PC-3 (cell line): ENCODE measurements around the gene TMEM132D. TPM values are rescaled to one million over a fixed set of nuclear protein-coding genes. Genes with fewer than 3 reads are reported as not detected.

Source experiments
- ATAC-seq: fragments of 200-7000 bp; cut with Tn5 transposase; 2 replicates; pipeline ENCODE4 v1.9.1; 2020; ENCODE audit warnings: mild to moderate bottlenecking, moderate library complexity
- BruUV-seq: library from RNA; stranded (reverse); fragments of 400-500 nt; replicated peaks from 2 replicates; lab custom pipeline; 2021; lab: Mats Ljungman, UMichigan
- CTCF ChIA-PET: fragments of 300-600 bp; sonication (Branson Sonifier 250); formaldehyde crosslinking; loops from one replicate; lab custom pipeline; 2022; ENCODE audit warnings: antibody characterized with exemption; lab: Charles Lee
- POLR2A ChIA-PET: fragments of 300-600 bp; sonication (Branson Sonifier 250); formaldehyde crosslinking; loops from one replicate; lab custom pipeline; 2022; ENCODE audit warnings: antibody characterized with exemption; ENCODE audit not compliant: unreplicated experiment; lab: Charles Lee
- DNase-seq: peaks from one replicate; pipeline ENCODE4 v3.0.0-alpha.2; 2015
- H2AFZ ChIP-seq: fragments of 300-600 bp; sonication (generic); 2 replicates; pipeline ENCODE4 v1.6.0; 2016; ENCODE audit warnings: antibody characterized with exemption, low read length
- H3F3A ChIP-seq: fragments of 300-600 bp; sonication (generic); one replicate; pipeline ENCODE4 v1.6.0; 2017; ENCODE audit warnings: antibody characterized with exemption, low read length, control low read depth, mild to moderate bottlenecking; ENCODE audit not compliant: unreplicated experiment
- H3K27ac ChIP-seq: fragments of 300-600 bp; sonication (generic); 2 replicates; pipeline ENCODE4 v1.5.1; 2016; ENCODE audit warnings: mild to moderate bottlenecking, low read length
- H3K27me3 ChIP-seq: fragments of 300-600 bp; sonication (generic); 2 replicates; pipeline ENCODE4 v1.6.1; 2016; ENCODE audit warnings: low read length, mixed read lengths
- H3K36me3 ChIP-seq: fragments of 300-600 bp; sonication (generic); 2 replicates; pipeline ENCODE4 v1.6.1; 2016; ENCODE audit warnings: low read depth, mixed run types, low read length, mixed read lengths
- H3K4me1 ChIP-seq: fragments of 300-600 bp; sonication (generic); 2 replicates; pipeline ENCODE4 v1.5.1; 2016; ENCODE audit warnings: low read length; ENCODE audit not compliant: insufficient read depth
- H3K4me2 ChIP-seq: fragments of 300-600 bp; sonication (generic); 2 replicates; pipeline ENCODE4 v1.6.0; 2016; ENCODE audit warnings: low read length
- H3K4me3 ChIP-seq: fragments of 300-600 bp; sonication (generic); 2 replicates; pipeline ENCODE4 v1.5.1; 2016; ENCODE audit warnings: mild to moderate bottlenecking, low read length, mixed read lengths
- H3K79me2 ChIP-seq: fragments of 300-600 bp; sonication (generic); 2 replicates; pipeline ENCODE4 v1.6.1; 2017; ENCODE audit warnings: low read length, mixed read lengths
- H3K9ac ChIP-seq: fragments of 300-600 bp; sonication (generic); 2 replicates; pipeline ENCODE4 v1.6.0; 2016; ENCODE audit warnings: mild to moderate bottlenecking, low read length
- H3K9me2 ChIP-seq: fragments of 300-600 bp; sonication (generic); replicated peaks from 2 replicates; pipeline ENCODE4 v1.6.1; 2016; ENCODE audit warnings: mixed run types, low read length, mixed read lengths
- H3K9me3 ChIP-seq: fragments of 300-600 bp; sonication (generic); 2 replicates; pipeline ENCODE4 v1.6.1; 2016; ENCODE audit warnings: low read length, mixed read lengths
- H4K20me1 ChIP-seq: fragments of 300-600 bp; sonication (generic); 2 replicates; pipeline ENCODE4 v1.6.1; 2016; ENCODE audit warnings: low read length, mixed read lengths
- EZH2 ChIP-seq: fragments of 300-600 bp; sonication (generic); IDR thresholded peaks from one replicate; pipeline ENCODE4 v1.6.1; 2017; ENCODE audit warnings: antibody characterized with exemption, mild to moderate bottlenecking, low read length; ENCODE audit not compliant: unreplicated experiment
- EZH2phosphoT487 ChIP-seq: fragments of 300-600 bp; sonication (generic); IDR thresholded peaks from 2 replicates; pipeline ENCODE4 v1.6.1; 2018; ENCODE audit warnings: mild to moderate bottlenecking, antibody characterized with exemption, low read length, borderline replicate concordance
- intact Hi-C: fragments of 100-400 bp; cut with micrococcal nuclease; formaldehyde crosslinking; loops from 2 replicates; pipeline ENCODE4 v1.9.0; 2023
- total RNA-seq: library from RNA; depleted of rRNA; stranded (reverse); fragments of >200 nt; gene quantifications from 2 replicates; pipeline ENCODE4 v1.2.3, GENCODE V29; 2014
- TF ChIP-seq, protein P1 (sequence below): fragments of 300-600 bp; sonication (generic); conservative IDR thresholded peaks from 2 replicates; pipeline ENCODE4 v1.5.1; 2017; ENCODE audit warnings: antibody characterized with exemption, low read depth, mild to moderate bottlenecking, low read length

TMEM132D gene
- total RNA-seq, 1 experiment from 2014 or later = not detected

GRCh38 chr12:129404556-129404955 is 499.3 kb downstream of the TMEM132D start:
- POLR2A ChIA-PET = no interaction called here
- no peaks in the 10 kb centered on the region for H3K79me2 ChIP-seq
- BruUV-seq = no TSS peak

GRCh38 chr12:129401572-129401971 is 502.3 kb downstream of the TMEM132D start:
- DNase-seq (no peak), ATAC-seq (no peak)
- TF ChIP-seq EZH2 (no peak), EZH2phosphoT487 (no peak)
- TF ChIP-seq, protein P1, sequence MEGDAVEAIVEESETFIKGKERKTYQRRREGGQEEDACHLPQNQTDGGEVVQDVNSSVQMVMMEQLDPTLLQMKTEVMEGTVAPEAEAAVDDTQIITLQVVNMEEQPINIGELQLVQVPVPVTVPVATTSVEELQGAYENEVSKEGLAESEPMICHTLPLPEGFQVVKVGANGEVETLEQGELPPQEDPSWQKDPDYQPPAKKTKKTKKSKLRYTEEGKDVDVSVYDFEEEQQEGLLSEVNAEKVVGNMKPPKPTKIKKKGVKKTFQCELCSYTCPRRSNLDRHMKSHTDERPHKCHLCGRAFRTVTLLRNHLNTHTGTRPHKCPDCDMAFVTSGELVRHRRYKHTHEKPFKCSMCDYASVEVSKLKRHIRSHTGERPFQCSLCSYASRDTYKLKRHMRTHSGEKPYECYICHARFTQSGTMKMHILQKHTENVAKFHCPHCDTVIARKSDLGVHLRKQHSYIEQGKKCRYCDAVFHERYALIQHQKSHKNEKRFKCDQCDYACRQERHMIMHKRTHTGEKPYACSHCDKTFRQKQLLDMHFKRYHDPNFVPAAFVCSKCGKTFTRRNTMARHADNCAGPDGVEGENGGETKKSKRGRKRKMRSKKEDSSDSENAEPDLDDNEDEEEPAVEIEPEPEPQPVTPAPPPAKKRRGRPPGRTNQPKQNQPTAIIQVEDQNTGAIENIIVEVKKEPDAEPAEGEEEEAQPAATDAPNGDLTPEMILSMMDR = no peak
- Histone ChIP-seq H3K27me3 (peaks cover 9% of the 10 kb centered on the region; the same call in 1 of the 2 replicates), H3K4me2 (no peak overlapping the region), H3F3A (no peaks in the 10 kb centered on the region), H3K9me2 (no peaks in the 10 kb centered on the region), H3K27ac (no peak overlapping the region), H3K4me3 (no peak overlapping the region), H2AFZ (no peak overlapping the region), H3K36me3 (no peaks in the 10 kb centered on the region), H3K9me3 (0 out of 2 replicates have a peak, but pooled peaks cover 5% of the 10 kb centered on the region), H3K4me1 (no peaks in the 10 kb centered on the region), H3K79me2 (no peaks in the 10 kb centered on the region), H4K20me1 (no peaks in the 10 kb centered on the region), H3K9ac (no peak overlapping the region)
- BruUV-seq = no TSS peak
- CTCF ChIA-PET = no interaction called here
- POLR2A ChIA-PET = no interaction called here
- intact Hi-C loops = no loop called here

More at GRCh38 chr12:129404556-129404955, 499.3 kb downstream of the TMEM132D start:
- Histone ChIP-seq H3K4me2 (no peak overlapping the region), H3K27ac (no peak overlapping the region), H3K9me2 (no peaks in the 10 kb centered on the region), H4K20me1 (no peaks in the 10 kb centered on the region), H3K4me1 (no peaks in the 10 kb centered on the region), H3K9ac (no peak overlapping the region), H2AFZ (no peak overlapping the region), H3F3A (no peaks in the 10 kb centered on the region), H3K9me3 (no peaks in the 10 kb centered on the region), H3K4me3 (no peak overlapping the region), H3K27me3 (peaks cover 9% of the 10 kb centered on the region; the same call in 1 of the 2 replicates), H3K36me3 (no peaks in the 10 kb centered on the region)
- intact Hi-C loops = no loop called here
- CTCF ChIA-PET = no interaction called here
- ATAC-seq (no peak), DNase-seq (no peak)
- TF ChIP-seq, protein P1 = no peak
- TF ChIP-seq EZH2phosphoT487 = no peak
- no peak for TF ChIP-seq EZH2

GRCh38 chr12:129394177-129394825 is 509.5 kb downstream of the TMEM132D start:
- intact Hi-C loops = no loop called here

More at GRCh38 chr12:129394177-129394825, 509.5 kb downstream of the TMEM132D start:
- Histone ChIP-seq H3K4me2 (no peak overlapping the region), H3K9me2 (no peaks in the 10 kb centered on the region), H3K27ac (no peak overlapping the region), H3K9ac (no peak overlapping the region), H3F3A (no peaks in the 10 kb centered on the region), H3K4me1 (no peaks in the 10 kb centered on the region), H3K27me3 (peaks cover 3% of the 10 kb centered on the region; the same call in 1 of the 2 replicates), H3K36me3 (no peaks in the 10 kb centered on the region), H4K20me1 (no peaks in the 10 kb centered on the region), H2AFZ (no peak overlapping the region), H3K4me3 (no peak overlapping the region), H3K9me3 (0 out of 2 replicates have a peak, but pooled peaks cover 9% of the 10 kb centered on the region), H3K79me2 (no peaks in the 10 kb centered on the region)
- DNase-seq (no peak), ATAC-seq (no peak)
- ChIA-PET CTCF (no interaction called here), POLR2A (no interaction called here)
- TF ChIP-seq, protein P1 = no peak
- TF ChIP-seq EZH2 (no peak), EZH2phosphoT487 (no peak)
- BruUV-seq = no TSS peak
